Panc1 (cell line): Measurements from ENCODE around the gene GLB1L3. TPM values are rescaled to one million over a fixed set of nuclear protein-coding genes. Genes with fewer than 3 reads are reported as not detected.

Experiments used
- ATAC-seq: fragments of 200-7000 bp; cut with Tn5 transposase; 2 replicates; pipeline ENCODE4 v1.9.1; 2020; ENCODE audit warnings: mild to moderate bottlenecking, moderate library complexity
- BruUV-seq: library from RNA; stranded (reverse); fragments of 400-500 nt; replicated peaks from 2 replicates; lab custom pipeline; 2021; lab: Mats Ljungman, UMichigan
- CTCF ChIA-PET: fragments of 300-600 bp; sonication (Branson Sonifier 250); formaldehyde crosslinking; loops from one replicate; lab custom pipeline; 2022; ENCODE audit warnings: antibody characterized with exemption; lab: Charles Lee
- POLR2A ChIA-PET: fragments of 300-600 bp; sonication (Branson Sonifier 250); formaldehyde crosslinking; loops from one replicate; lab custom pipeline; 2022; ENCODE audit warnings: antibody characterized with exemption; lab: Charles Lee
- DNase-seq: peaks from one replicate; pipeline ENCODE4 v3.0.0-alpha.2; 2010; ENCODE audit warnings: low read depth, low spot score
- H3K27ac ChIP-seq: 2 replicates; pipeline ENCODE4 v1.5.1; 2011; ENCODE audit warnings: mild to moderate bottlenecking, low read length, inconsistent platforms
- H3K27me3 ChIP-seq: fragments of 200-500 bp; sonication (Bioruptor generic); 2 replicates; pipeline ENCODE4 v1.6.0; 2014; ENCODE audit warnings: low read length, inconsistent platforms; ENCODE audit not compliant: control insufficient read depth, insufficient read depth
- H3K36me3 ChIP-seq: fragments of 200-500 bp; sonication (Bioruptor generic); 2 replicates; pipeline ENCODE4 v1.5.1; 2014; ENCODE audit warnings: inconsistent platforms, mild to moderate bottlenecking, low read length, moderate library complexity; ENCODE audit not compliant: control insufficient read depth, insufficient read depth
- H3K4me1 ChIP-seq: 2 replicates; pipeline ENCODE4 v1.5.1; 2011; ENCODE audit warnings: inconsistent platforms, mild to moderate bottlenecking, low read length, moderate library complexity; ENCODE audit not compliant: control insufficient read depth, insufficient read depth
- H3K4me3 ChIP-seq, 2 experiments: 2 replicates each; pipeline ENCODE4 v1.5.1; 2011 to 2012; ENCODE audit warnings: low read depth in 2 of 2, low read length in 2 of 2, mild to moderate bottlenecking in 2 of 2, inconsistent platforms in 1 of 2, moderate library complexity in 1 of 2
- H3K9me3 ChIP-seq: fragments of 200-500 bp; sonication (Bioruptor generic); 2 replicates; pipeline ENCODE4 v1.5.1; 2014; ENCODE audit warnings: low read depth, mild to moderate bottlenecking, inconsistent platforms, low read length, moderate library complexity; ENCODE audit not compliant: control insufficient read depth, insufficient read depth
- POLR2AphosphoS5 ChIP-seq: IDR thresholded peaks from 2 replicates; pipeline ENCODE4 v1.6.1; 2012; ENCODE audit warnings: mild to moderate bottlenecking, low read depth, low read length, moderate library complexity
- SIN3A ChIP-seq: IDR thresholded peaks from 2 replicates; pipeline ENCODE4 v1.6.1; 2012; ENCODE audit warnings: low read depth, mild to moderate bottlenecking, low read length, moderate library complexity, borderline replicate concordance; ENCODE audit not compliant: insufficient read depth
- TCF7L2 ChIP-seq: IDR thresholded peaks from 2 replicates; pipeline ENCODE4 v1.6.1; 2011; ENCODE audit warnings: mild to moderate bottlenecking, low read depth, low read length, inconsistent platforms
- in situ Hi-C: cut with HindIII; loops from 2 replicates; pipeline ENCODE4 v1.10.0; 2016; ENCODE audit warnings: low sequenced_read_pairs, low pct_unique_long_range_greater_than_20kb
- intact Hi-C: fragments of 100-400 bp; cut with micrococcal nuclease; formaldehyde crosslinking; loops from one replicate; pipeline ENCODE4 v1.10.0; 2022; ENCODE audit not compliant: unreplicated experiment
- total RNA-seq: library from RNA; stranded (reverse); gene quantifications from one replicate; pipeline ENCODE4 v1.2.1, GENCODE V29; 2021; ENCODE audit not compliant: unreplicated experiment
- TF ChIP-seq, protein P1 (sequence below): fragments of 450-650 bp; IDR thresholded peaks from 2 replicates; pipeline ENCODE4 v1.5.1; 2017; ENCODE audit warnings: mild to moderate bottlenecking
- TF ChIP-seq, protein P2 (sequence below), 2 experiments: IDR thresholded peaks; 2 replicates each; pipeline ENCODE4 v1.6.1; 2011 to 2012; ENCODE audit warnings: low read depth in 2 of 2, control low read depth in 1 of 2, low read length in 1 of 2, mild to moderate bottlenecking in 1 of 2, moderate library complexity in 1 of 2; ENCODE audit not compliant: insufficient read depth in 1 of 2

GLB1L3 gene
- total RNA-seq, 1 experiment from 2014 or later, result not detected

DNA sequence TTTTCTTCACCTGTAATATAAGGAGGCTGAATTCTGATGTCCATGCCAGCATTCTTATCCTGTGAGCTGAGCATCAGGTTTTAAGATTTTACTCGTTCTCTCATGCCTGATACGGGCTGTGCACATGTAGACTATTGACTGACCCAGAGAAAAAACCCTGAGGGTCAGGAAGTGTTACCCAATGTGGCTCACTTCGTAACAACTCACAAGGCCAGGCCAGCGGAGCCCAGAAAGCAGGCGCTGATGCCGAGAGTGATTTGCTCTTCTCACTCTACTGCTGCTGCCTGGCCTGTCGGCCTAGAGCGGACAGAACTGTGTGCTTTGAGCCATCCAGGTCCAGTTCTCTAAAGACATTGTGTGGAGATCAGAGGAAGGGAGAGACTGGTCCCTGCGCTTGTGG lies 33.8 kb upstream of the GLB1L3 start:
- no peak for DNase-seq
- TF ChIP-seq, protein P1, sequence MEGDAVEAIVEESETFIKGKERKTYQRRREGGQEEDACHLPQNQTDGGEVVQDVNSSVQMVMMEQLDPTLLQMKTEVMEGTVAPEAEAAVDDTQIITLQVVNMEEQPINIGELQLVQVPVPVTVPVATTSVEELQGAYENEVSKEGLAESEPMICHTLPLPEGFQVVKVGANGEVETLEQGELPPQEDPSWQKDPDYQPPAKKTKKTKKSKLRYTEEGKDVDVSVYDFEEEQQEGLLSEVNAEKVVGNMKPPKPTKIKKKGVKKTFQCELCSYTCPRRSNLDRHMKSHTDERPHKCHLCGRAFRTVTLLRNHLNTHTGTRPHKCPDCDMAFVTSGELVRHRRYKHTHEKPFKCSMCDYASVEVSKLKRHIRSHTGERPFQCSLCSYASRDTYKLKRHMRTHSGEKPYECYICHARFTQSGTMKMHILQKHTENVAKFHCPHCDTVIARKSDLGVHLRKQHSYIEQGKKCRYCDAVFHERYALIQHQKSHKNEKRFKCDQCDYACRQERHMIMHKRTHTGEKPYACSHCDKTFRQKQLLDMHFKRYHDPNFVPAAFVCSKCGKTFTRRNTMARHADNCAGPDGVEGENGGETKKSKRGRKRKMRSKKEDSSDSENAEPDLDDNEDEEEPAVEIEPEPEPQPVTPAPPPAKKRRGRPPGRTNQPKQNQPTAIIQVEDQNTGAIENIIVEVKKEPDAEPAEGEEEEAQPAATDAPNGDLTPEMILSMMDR, result no peak
- TF ChIP-seq TCF7L2, result no peak
- TF ChIP-seq SIN3A, result no peak
- no peak for TF ChIP-seq POLR2AphosphoS5
- TF ChIP-seq, protein P2, sequence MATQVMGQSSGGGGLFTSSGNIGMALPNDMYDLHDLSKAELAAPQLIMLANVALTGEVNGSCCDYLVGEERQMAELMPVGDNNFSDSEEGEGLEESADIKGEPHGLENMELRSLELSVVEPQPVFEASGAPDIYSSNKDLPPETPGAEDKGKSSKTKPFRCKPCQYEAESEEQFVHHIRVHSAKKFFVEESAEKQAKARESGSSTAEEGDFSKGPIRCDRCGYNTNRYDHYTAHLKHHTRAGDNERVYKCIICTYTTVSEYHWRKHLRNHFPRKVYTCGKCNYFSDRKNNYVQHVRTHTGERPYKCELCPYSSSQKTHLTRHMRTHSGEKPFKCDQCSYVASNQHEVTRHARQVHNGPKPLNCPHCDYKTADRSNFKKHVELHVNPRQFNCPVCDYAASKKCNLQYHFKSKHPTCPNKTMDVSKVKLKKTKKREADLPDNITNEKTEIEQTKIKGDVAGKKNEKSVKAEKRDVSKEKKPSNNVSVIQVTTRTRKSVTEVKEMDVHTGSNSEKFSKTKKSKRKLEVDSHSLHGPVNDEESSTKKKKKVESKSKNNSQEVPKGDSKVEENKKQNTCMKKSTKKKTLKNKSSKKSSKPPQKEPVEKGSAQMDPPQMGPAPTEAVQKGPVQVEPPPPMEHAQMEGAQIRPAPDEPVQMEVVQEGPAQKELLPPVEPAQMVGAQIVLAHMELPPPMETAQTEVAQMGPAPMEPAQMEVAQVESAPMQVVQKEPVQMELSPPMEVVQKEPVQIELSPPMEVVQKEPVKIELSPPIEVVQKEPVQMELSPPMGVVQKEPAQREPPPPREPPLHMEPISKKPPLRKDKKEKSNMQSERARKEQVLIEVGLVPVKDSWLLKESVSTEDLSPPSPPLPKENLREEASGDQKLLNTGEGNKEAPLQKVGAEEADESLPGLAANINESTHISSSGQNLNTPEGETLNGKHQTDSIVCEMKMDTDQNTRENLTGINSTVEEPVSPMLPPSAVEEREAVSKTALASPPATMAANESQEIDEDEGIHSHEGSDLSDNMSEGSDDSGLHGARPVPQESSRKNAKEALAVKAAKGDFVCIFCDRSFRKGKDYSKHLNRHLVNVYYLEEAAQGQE (IDR thresholded peaks at IDR 0.05; ENCODE audit: insufficient read depth in 1 of 2, low read depth in 2 of 2, low read length in 1 of 2), result no peak
- no peaks in the 10 kb centered on the region; the same call in 1 of the 2 replicates for H3K36me3 ChIP-seq

DNA sequence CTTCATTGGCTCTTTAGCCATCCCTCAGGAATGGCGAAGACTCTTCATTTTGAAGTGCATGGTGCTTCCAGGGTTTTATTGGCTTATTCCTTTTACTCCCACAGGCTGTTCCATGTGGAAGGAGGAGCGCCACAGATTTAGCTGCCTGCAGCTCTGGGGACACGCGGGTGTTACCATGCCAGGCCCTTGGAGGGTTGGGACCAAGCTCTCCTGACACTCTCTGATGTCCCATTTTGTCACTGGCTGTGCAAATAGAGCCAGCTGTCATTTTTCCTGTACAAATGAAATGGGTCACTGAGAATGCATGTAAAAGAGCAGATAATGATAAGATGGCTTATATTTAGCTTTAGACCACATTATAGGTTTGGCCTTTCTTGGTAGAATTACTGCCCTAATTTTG lies 32.3 kb upstream of the GLB1L3 start:
- DNase-seq, result no peak
- ChIA-PET CTCF (interaction anchor here (0.5 kb wide), 1 partner anchor 46 kb away, joined by 5 read pairs; no protein-coding TSS in a partner anchor), POLR2A (interaction anchor here (1.4 kb wide), 1 partner anchor 10 kb away, joined by 3 read pairs; no protein-coding TSS in a partner anchor)
- TF ChIP-seq SIN3A (no peak), POLR2AphosphoS5 (no peak), TCF7L2 (no peak)
- TF ChIP-seq, protein P2 (IDR thresholded peaks at IDR 0.05; ENCODE audit: insufficient read depth in 1 of 2, low read depth in 2 of 2, low read length in 1 of 2), result no peak
- TF ChIP-seq, protein P1, result no peak
- H3K27me3 ChIP-seq, result no peaks in the 10 kb centered on the region
- no peaks in the 10 kb centered on the region; the same call in 1 of the 2 replicates for H3K36me3 ChIP-seq
- no peak overlapping the region for H3K27ac ChIP-seq
- ATAC-seq, result no peak
- H3K9me3 ChIP-seq, result no peaks in the 10 kb centered on the region
- BruUV-seq, result no TSS peak
- intact Hi-C loops (no loop called here), in situ Hi-C loops (no loop called here)
- H3K4me3 ChIP-seq, result no peak overlapping the region
- H3K4me1 ChIP-seq, result no peaks in the 10 kb centered on the region

More for the DNA sequence above, 33.8 kb upstream of the GLB1L3 start:
- Histone ChIP-seq H3K9me3 (no peaks in the 10 kb centered on the region), H3K4me3 (no peak overlapping the region), H3K27ac (no peak overlapping the region), H3K27me3 (no peaks in the 10 kb centered on the region), H3K4me1 (no peaks in the 10 kb centered on the region)
- intact Hi-C loops, result no loop called here
- POLR2A ChIA-PET, result no interaction called here
- in situ Hi-C loops, result no loop called here
- CTCF ChIA-PET, result no interaction called here
- no peak for ATAC-seq
- BruUV-seq, result no TSS peak
